K562 (cell line): ENCODE data around the gene ULBP2. TPM values are rescaled to one million over a fixed set of nuclear protein-coding genes. Genes with fewer than 3 reads are reported as not detected.

ENCODE experiments used
- ATAC-seq: fragments of 200-7000 bp; cut with Tn5 transposase; 3 replicates; pipeline ENCODE4 v1.9.1; 2020; ENCODE audit warnings: moderate library complexity
- BruUV-seq: library from RNA; stranded (reverse); fragments of 400-500 nt; replicated peaks from 2 replicates; lab custom pipeline; 2021; lab: Mats Ljungman, UMichigan
- CTCF ChIA-PET: fragments of 300-600 bp; formaldehyde crosslinking; extraction: SDS; loops from one replicate; lab custom pipeline; 2021; ENCODE audit warnings: low intra/inter-chr PET ratio; lab: Yijun Ruan, JAX
- POLR2A ChIA-PET: fragments of 300-600, 350-650 bp; sonication (Branson Sonifier 250); formaldehyde crosslinking; extraction: SDS; loops from one replicate; lab custom pipeline; 2021; ENCODE audit warnings: antibody characterized with exemption, inconsistent platforms; lab: Yijun Ruan, JAX
- DNase-seq, 4 experiments: peaks; one replicate each; pipeline versions ENCODE4 v3.0.0 to v3.0.0-alpha.2; 2011 to 2018; ENCODE audit warnings: low spot score in 3 of 4, mixed read lengths in 3 of 4; ENCODE audit errors: extremely low read depth in 1 of 4
- FAIRE-seq: peaks from 2 replicates; lab custom pipeline; 2011; peaks lifted over from hg19 to GRCh38; lab: Jason Lieb, UNC
- H2AFZ ChIP-seq: 2 replicates; pipeline ENCODE4 v1.6.0; 2011; ENCODE audit warnings: low read depth, low read length, control low read depth, inconsistent platforms
- H3K27ac ChIP-seq: fragments of 200-600 bp; 3 replicates; pipeline ENCODE4 v1.8.0; 2011; ENCODE audit warnings: low read depth, mild to moderate bottlenecking, control low read depth, inconsistent platforms, low read length, moderate library complexity, mixed read lengths; ENCODE audit errors: extremely low read depth
- H3K27me3 ChIP-seq, 2 experiments: fragments of 300-600 bp in 1 of 2; 2 replicates in 1 of 2; 3 replicates in 1 of 2; pipeline versions ENCODE4 v1.6.0 to v1.8.0; 2011; ENCODE audit warnings: inconsistent platforms in 2 of 2, low read length in 2 of 2, mild to moderate bottlenecking in 1 of 2, mixed read lengths in 1 of 2, moderate library complexity in 1 of 2; ENCODE audit not compliant: control insufficient read depth in 2 of 2, insufficient read depth in 2 of 2
- H3K36me3 ChIP-seq: fragments of 300-600 bp; 3 replicates; pipeline ENCODE4 v1.8.0; 2011; ENCODE audit warnings: mild to moderate bottlenecking, low read length, inconsistent platforms; ENCODE audit not compliant: control insufficient read depth, insufficient read depth
- H3K4me1 ChIP-seq, 2 experiments: fragments of 200-600 bp in 1 of 2; replicated peaks in 1 of 2; 2 replicates in 1 of 2; 3 replicates in 1 of 2; pipeline versions ENCODE4 v1.5.1 to v1.8.0; 2011; ENCODE audit warnings: inconsistent platforms in 2 of 2, low read length in 2 of 2, mild to moderate bottlenecking in 1 of 2, mixed read lengths in 1 of 2, moderate library complexity in 1 of 2; ENCODE audit not compliant: control insufficient read depth in 2 of 2, insufficient read depth in 2 of 2
- H3K4me2 ChIP-seq: 2 replicates; pipeline ENCODE4 v1.6.1; 2011; ENCODE audit warnings: low read length, control low read depth, inconsistent platforms, mixed read lengths; ENCODE audit not compliant: insufficient read depth
- H3K4me3 ChIP-seq: fragments of 200-600 bp; sonication (generic), shearing (Covaris generic); 2 replicates; pipeline ENCODE4 v1.5.1; 2016; ENCODE audit warnings: control low read depth, inconsistent platforms
- H3K79me2 ChIP-seq: fragments of 200-600 bp; 3 replicates; pipeline ENCODE4 v1.8.0; 2011; ENCODE audit warnings: low read length, inconsistent platforms; ENCODE audit not compliant: control insufficient read depth, insufficient read depth
- H3K9ac ChIP-seq, 2 experiments: 2 replicates each; pipeline versions ENCODE4 v1.6.0 to v1.6.1; 2011; ENCODE audit warnings: low read depth in 2 of 2, low read length in 2 of 2, control low read depth in 1 of 2, inconsistent platforms in 1 of 2, mild to moderate bottlenecking in 1 of 2, mixed read lengths in 1 of 2; ENCODE audit not compliant: insufficient read depth in 1 of 2
- H3K9me1 ChIP-seq: one replicate; pipeline ENCODE4 v1.6.0; 2011; ENCODE audit warnings: inconsistent platforms, mild to moderate bottlenecking, low read length, moderate library complexity; ENCODE audit not compliant: control insufficient read depth, insufficient read depth
- H3K9me3 ChIP-seq: replicated peaks from 2 replicates; pipeline ENCODE4 v1.5.1; 2011; ENCODE audit warnings: low read depth, low read length, inconsistent platforms; ENCODE audit not compliant: control insufficient read depth, insufficient read depth
- H4K20me1 ChIP-seq: replicated peaks from 2 replicates; pipeline ENCODE4 v1.6.1; 2011; ENCODE audit warnings: low read length, inconsistent platforms, mixed read lengths; ENCODE audit not compliant: control insufficient read depth, insufficient read depth
- ATF7 ChIP-seq: fragments of 450-650 bp; IDR thresholded peaks from 2 replicates; pipeline ENCODE4 v1.7.1; 2014; ENCODE audit warnings: mild to moderate bottlenecking, moderate library complexity
- BCOR ChIP-seq: fragments of 450-650 bp; IDR thresholded peaks from 2 replicates; pipeline ENCODE4 v1.6.1; 2016
- EP400 ChIP-seq: fragments of 450-650 bp; IDR thresholded peaks from 2 replicates; pipeline ENCODE4 v1.6.1; 2017; ENCODE audit warnings: antibody characterized with exemption, mild to moderate bottlenecking, moderate library complexity
- EZH2 ChIP-seq: IDR thresholded peaks from 2 replicates; pipeline ENCODE4 v1.6.1; 2012; ENCODE audit warnings: low read depth, mild to moderate bottlenecking, inconsistent platforms, low read length, borderline replicate concordance
- HDAC2 ChIP-seq: fragments of 450-650 bp; IDR thresholded peaks from 2 replicates; pipeline ENCODE4 v1.6.1; 2016; ENCODE audit warnings: mild to moderate bottlenecking
- MAZ ChIP-seq, 2 experiments: fragments of 450-650 bp in 1 of 2; sonication (generic) in 1 of 2; formaldehyde crosslinking; IDR thresholded peaks in 1 of 2; conservative IDR thresholded peaks in 1 of 2; 2 replicates each; pipeline versions ENCODE4 v1.4.0 to v1.5.0; 2020; ENCODE audit warnings: mild to moderate bottlenecking in 1 of 2, missing genetic modification reagents in 1 of 2
- MYC ChIP-seq, 2 experiments: fragments of 250-450 bp in 1 of 2; sonication (Bioruptor Pico) in 1 of 2; IDR thresholded peaks; 2 replicates each; pipeline versions ENCODE4 v1.5.1 to v1.6.1; 2012 to 2021; ENCODE audit warnings: low read depth in 2 of 2, borderline replicate concordance in 1 of 2, improper control_type of control experiment in 1 of 2, low read length in 1 of 2, mild to moderate bottlenecking in 1 of 2, moderate library complexity in 1 of 2
- NUFIP1 ChIP-seq: fragments of 450-650 bp; IDR thresholded peaks from 2 replicates; pipeline ENCODE4 v1.6.1; 2018; ENCODE audit not compliant: partially characterized antibody
- SNRNP70 ChIP-seq: fragments of 200-400 bp; formaldehyde crosslinking; optimal IDR thresholded peaks from 2 replicates; pipeline ENCODE3; 2017; ENCODE audit warnings: low read depth, low read length
- SRSF3 ChIP-seq: fragments of 200-400 bp; formaldehyde crosslinking; IDR thresholded peaks from 2 replicates; pipeline ENCODE4 v1.6.1; 2016; ENCODE audit warnings: mild to moderate bottlenecking, low read length, moderate library complexity; ENCODE audit not compliant: insufficient read depth
- STAT5B ChIP-seq: fragments of 250-450 bp; sonication (Bioruptor Pico); IDR thresholded peaks from 2 replicates; pipeline ENCODE4 v1.8.0; 2021; ENCODE audit warnings: mild to moderate bottlenecking, inconsistent platforms
- TSC22D4 ChIP-seq: fragments of 450-650 bp; IDR thresholded peaks from 2 replicates; pipeline ENCODE4 v1.6.1; 2016; ENCODE audit warnings: missing genetic modification characterization, missing biosample characterization, control low read depth
- ZBTB8A ChIP-seq: fragments of 450-650 bp; IDR thresholded peaks from 2 replicates; pipeline ENCODE4 v1.6.1; 2018; ENCODE audit warnings: mild to moderate bottlenecking, moderate library complexity; ENCODE audit not compliant: partially characterized antibody
- ZC3H11A ChIP-seq: IDR thresholded peaks from 2 replicates; pipeline ENCODE4 v1.6.1; 2012; ENCODE audit warnings: low read depth, low read length, improper control_type of control experiment
- WGBS: fragments of 100-300 bp; shearing (Covaris generic); methylation state at CpG from one replicate; pipeline ENCODE4 v1.1.6; 2016; ENCODE audit warnings: low coverage, mixed read lengths; ENCODE audit not compliant: insufficient coverage; ENCODE audit errors: missing lambda C conversion rate; 5-methylcytosine and 5-hydroxymethylcytosine counted together
- in situ Hi-C: fragments of 300-500 bp; cut with MboI; formaldehyde crosslinking; loops from 4 replicates; pipeline ENCODE4 v1.15.0; 2018; ENCODE audit warnings: inconsistent platforms, mixed read lengths
- intact Hi-C: fragments of 100-400 bp; cut with micrococcal nuclease; formaldehyde crosslinking; loops from 2 replicates; pipeline ENCODE4 v1.14.2; 2022
- polyA plus RNA-seq, 8 experiments: library from polyadenylated mRNA; depleted of rRNA in 4 of 8; stranded (reverse) in 5 of 8; unstranded in 3 of 8; fragments of >200 nt; fragmentation: Nextera tagmentation in 2 of 8; fragmentation: Illumina TruSeq in 1 of 8; extraction: Ambion mirVana in 2 of 8; extraction: Trizol in 1 of 8; gene quantifications; 2 replicates each; pipeline versions ENCODE4 v1.2.1 to v1.2.3, GENCODE V29; 2011 to 2014; ENCODE audit warnings: inconsistent platforms in 1 of 8, missing spikeins in 1 of 8
- total RNA-seq, 7 experiments: library from RNA; depleted of rRNA in 6 of 7; stranded (reverse); fragments of >200 nt in 6 of 7; fragmentation: Illumina TruSeq in 2 of 7; extraction: Trizol in 2 of 7; gene quantifications; 2 replicates each; pipeline versions ENCODE4 v1.2.1 to v1.2.3, GENCODE V29; 2011 to 2021; ENCODE audit warnings: low replicate concordance in 1 of 7
- TF ChIP-seq, protein P1 (sequence below): sonication (generic); formaldehyde crosslinking; IDR thresholded peaks from 2 replicates; pipeline ENCODE4 v1.8.1; 2023; ENCODE audit warnings: mild to moderate bottlenecking, missing genetic modification reagents
- TF ChIP-seq, protein P2 (sequence below): fragments of 450-650 bp; IDR thresholded peaks from 2 replicates; pipeline ENCODE4 v1.6.1; 2017; ENCODE audit warnings: antibody characterized with exemption, mild to moderate bottlenecking

ULBP2 gene
- total and polyA plus RNA-seq, 9 of the 15 experiments (the other 6 are each of a cell fraction or from before 2014, with no cell fraction given) = 0.50 to 5.3 (median 1.2) TPM

DNA sequence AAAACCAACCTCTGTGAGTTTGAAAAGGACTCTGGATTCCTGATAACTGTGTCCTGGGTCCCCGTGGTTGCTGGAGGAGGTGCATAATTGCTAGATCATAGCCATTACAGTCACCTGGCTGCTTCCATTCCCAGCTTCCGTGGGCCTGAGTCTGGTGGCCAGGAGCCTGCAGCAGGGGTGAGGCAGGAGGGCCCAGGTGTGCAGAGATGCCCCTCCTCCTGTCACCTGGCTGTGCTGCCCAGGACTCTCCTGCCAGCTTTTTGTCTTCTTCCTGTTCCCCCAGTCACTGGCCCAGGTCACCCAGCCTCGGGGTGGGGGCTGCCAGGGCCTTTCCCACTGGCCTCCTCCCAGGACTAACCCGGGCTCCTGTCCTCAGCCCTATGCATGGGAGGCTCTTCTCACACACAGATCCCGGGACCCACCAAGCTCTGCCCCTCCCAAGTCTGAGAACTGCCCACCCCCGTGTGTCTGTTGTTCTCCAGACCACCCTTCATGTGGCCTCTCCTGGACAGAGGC, 53.5 kb downstream of the ULBP2 start:
- POLR2A ChIA-PET = interaction anchor here (1.2 kb wide), 1 partner anchor 15 kb away, joined by 3 read pairs; no protein-coding TSS in a partner anchor
- in situ Hi-C loops = no loop called here
- peaks cover 45 to 54% of the 10 kb centered on the region in 2 experiments for H3K27me3 ChIP-seq
- TF ChIP-seq EP400 (no peak), BCOR (no peak), ATF7 (no peak), SNRNP70 (no peak), SRSF3 (no peak), NUFIP1 (no peak), TSC22D4 (tag) (no peak), ZC3H11A (no peak), STAT5B (CRISPR knock-in tag) (no peak), MAZ (CRISPR knock-in tag; conservative IDR thresholded peaks at IDR 0.05 in 1 of 2, IDR thresholded peaks at IDR 0.05 in 1 of 2) (no peak), ZBTB8A (no peak), HDAC2 (no peak), EZH2 (no peak), MYC (IDR thresholded peaks at IDR 0.05; ENCODE audit: low read depth, low read length) (no peak), MYC (CRISPR knock-in tag; IDR thresholded peaks at IDR 0.05; ENCODE audit: borderline replicate concordance, low read depth) (no peak)
- TF ChIP-seq, protein P1, sequence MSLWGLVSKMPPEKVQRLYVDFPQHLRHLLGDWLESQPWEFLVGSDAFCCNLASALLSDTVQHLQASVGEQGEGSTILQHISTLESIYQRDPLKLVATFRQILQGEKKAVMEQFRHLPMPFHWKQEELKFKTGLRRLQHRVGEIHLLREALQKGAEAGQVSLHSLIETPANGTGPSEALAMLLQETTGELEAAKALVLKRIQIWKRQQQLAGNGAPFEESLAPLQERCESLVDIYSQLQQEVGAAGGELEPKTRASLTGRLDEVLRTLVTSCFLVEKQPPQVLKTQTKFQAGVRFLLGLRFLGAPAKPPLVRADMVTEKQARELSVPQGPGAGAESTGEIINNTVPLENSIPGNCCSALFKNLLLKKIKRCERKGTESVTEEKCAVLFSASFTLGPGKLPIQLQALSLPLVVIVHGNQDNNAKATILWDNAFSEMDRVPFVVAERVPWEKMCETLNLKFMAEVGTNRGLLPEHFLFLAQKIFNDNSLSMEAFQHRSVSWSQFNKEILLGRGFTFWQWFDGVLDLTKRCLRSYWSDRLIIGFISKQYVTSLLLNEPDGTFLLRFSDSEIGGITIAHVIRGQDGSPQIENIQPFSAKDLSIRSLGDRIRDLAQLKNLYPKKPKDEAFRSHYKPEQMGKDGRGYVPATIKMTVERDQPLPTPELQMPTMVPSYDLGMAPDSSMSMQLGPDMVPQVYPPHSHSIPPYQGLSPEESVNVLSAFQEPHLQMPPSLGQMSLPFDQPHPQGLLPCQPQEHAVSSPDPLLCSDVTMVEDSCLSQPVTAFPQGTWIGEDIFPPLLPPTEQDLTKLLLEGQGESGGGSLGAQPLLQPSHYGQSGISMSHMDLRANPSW (CRISPR knock-in tag) = no peak
- TF ChIP-seq, protein P2, sequence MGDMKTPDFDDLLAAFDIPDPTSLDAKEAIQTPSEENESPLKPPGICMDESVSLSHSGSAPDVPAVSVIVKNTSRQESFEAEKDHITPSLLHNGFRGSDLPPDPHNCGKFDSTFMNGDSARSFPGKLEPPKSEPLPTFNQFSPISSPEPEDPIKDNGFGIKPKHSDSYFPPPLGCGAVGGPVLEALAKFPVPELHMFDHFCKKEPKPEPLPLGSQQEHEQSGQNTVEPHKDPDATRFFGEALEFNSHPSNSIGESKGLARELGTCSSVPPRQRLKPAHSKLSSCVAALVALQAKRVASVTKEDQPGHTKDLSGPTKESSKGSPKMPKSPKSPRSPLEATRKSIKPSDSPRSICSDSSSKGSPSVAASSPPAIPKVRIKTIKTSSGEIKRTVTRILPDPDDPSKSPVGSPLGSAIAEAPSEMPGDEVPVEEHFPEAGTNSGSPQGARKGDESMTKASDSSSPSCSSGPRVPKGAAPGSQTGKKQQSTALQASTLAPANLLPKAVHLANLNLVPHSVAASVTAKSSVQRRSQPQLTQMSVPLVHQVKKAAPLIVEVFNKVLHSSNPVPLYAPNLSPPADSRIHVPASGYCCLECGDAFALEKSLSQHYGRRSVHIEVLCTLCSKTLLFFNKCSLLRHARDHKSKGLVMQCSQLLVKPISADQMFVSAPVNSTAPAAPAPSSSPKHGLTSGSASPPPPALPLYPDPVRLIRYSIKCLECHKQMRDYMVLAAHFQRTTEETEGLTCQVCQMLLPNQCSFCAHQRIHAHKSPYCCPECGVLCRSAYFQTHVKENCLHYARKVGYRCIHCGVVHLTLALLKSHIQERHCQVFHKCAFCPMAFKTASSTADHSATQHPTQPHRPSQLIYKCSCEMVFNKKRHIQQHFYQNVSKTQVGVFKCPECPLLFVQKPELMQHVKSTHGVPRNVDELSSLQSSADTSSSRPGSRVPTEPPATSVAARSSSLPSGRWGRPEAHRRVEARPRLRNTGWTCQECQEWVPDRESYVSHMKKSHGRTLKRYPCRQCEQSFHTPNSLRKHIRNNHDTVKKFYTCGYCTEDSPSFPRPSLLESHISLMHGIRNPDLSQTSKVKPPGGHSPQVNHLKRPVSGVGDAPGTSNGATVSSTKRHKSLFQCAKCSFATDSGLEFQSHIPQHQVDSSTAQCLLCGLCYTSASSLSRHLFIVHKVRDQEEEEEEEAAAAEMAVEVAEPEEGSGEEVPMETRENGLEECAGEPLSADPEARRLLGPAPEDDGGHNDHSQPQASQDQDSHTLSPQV = no peak

More for the DNA sequence above, 53.5 kb downstream of the ULBP2 start:
- WGBS = 0% methylated on average over 6 of the region's 6 CpGs
- ATAC-seq = no peak
- no peak for DNase-seq
- H3K4me1 ChIP-seq = peaks cover 0 to 8% of the 10 kb centered on the region in 2 experiments; a peak in 1 of 5 replicates
- H3K9ac ChIP-seq = no peak overlapping the region
- H3K79me2 ChIP-seq = no peaks in the 10 kb centered on the region
- no peak overlapping the region for H3K27ac ChIP-seq
- peaks cover 4% of the 10 kb centered on the region; the same call in 1 of the 2 replicates for H4K20me1 ChIP-seq
- intact Hi-C loops = no loop called here
- no peaks in the 10 kb centered on the region for H3K36me3 ChIP-seq
- FAIRE-seq = no peak
- no peak overlapping the region for H2AFZ ChIP-seq
- no peaks in the 10 kb centered on the region for H3K9me1 ChIP-seq
- H3K9me3 ChIP-seq = no peaks in the 10 kb centered on the region
- no peak overlapping the region for H3K4me2 ChIP-seq
- BruUV-seq = no TSS peak
- no peak overlapping the region for H3K4me3 ChIP-seq
- CTCF ChIA-PET = no interaction called here
